IPS-NIHi7 (cell line): ENCODE data around the gene CSNK1E.

Experiments used
- DNase-seq: peaks from one replicate; pipeline ENCODE4 v3.0.0; 2012; ENCODE audit warnings: mixed read lengths; ENCODE audit errors: extremely low spot score

Gene CSNK1E

DNA sequence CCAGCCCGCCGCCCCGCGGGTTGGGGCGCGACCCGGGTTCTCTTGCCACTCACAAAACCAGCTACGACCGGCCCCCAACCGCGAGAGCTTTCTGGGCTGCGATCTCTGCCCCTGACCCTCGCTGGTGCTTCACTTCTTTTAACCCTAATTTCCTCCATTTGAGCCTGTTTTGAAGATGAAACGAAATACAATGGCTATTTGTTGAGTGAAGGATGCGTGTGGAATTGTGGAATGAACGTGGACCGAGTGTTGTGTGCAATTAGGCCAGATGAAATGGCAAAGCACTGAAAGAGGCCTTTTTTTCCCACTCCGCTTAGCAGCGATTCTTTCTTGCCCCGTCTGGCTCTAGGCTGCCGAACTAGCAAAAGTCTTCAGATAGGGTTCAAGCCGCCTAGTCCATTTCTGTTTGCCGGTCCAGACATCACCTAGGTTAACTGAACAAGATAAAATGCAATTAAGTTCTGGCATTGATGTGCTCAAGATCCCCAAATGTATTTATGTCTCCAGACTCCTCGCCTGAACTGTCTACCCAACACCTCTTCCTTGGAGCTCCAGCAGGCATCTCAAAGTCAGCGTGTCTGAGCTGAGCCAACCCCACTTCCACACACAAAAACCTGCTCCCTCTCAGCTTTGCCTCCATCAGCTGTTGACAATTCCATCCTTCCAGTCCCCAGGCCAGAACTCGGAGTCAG lies 44.0 kb downstream of the CSNK1E start:
- no peak for DNase-seq

DNA sequence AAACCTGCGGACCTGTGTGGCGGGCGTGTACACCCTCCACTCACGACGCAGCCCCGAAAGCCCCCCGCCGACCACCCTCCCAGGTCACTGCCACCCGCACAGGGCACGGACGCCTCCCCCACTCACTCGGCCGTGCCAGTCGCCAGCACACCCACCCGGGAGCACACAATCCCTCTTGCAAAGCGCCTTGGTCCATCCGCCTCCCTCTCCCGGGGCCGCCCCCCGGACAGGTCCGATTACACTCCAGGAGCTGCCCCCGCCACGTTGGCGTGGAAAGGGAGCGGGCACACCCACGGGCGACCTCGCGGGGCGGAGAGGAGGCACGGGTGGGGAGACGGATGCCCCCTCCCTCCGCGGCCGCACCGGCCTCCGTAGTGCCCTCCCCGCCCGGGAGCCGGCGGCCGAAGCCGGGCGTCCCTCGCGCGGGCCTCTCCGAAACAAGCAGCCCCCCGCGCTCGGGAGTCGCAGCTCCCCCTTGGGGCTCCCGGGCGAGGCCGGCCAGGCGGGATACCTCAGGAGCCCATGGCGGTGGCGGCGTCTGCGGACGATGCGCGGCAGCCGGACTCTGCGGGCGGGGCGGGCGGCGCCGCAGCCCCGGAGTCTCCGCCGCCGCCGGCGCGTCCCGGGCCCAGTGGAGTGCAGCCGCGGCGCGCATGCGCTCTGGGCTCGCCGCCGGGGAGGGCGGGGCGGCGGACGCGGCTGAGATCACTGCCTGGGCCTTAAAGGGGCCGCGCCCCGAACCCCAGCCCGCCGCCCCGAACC lies 44.7 kb downstream of the CSNK1E start, which contains the start of gene TMEM184B:
TSS of gene TMEM184B (minus strand) at position 638 of the 762 bp plus-strand sequence. CDS start 25,049 bp downstream, outside the sequence.
- peak; percentile 95 for DNase-seq

DNA sequence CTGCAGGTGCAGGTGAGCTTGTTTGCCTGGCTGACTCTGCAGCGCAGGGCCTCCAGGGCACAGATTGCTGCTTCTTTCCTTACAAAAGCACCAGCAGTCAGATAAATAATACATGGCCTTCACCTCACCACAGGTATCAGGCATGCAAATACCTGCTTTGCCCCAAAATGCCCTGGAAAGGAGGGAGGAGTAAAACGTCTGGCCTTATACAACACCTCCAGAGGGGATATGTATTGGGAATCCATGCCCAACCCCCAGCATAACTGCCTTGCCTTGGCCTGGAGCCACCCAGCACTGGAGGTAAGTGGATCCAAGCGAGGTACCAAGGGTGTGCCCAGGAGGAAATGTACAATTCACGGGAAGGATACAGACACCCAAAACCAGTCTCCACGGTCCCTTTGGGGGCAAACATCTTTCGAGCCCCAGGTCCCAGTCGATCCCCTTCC lies 45.3 kb downstream of the CSNK1E start:
- DNase-seq: peak; percentile 41

DNA sequence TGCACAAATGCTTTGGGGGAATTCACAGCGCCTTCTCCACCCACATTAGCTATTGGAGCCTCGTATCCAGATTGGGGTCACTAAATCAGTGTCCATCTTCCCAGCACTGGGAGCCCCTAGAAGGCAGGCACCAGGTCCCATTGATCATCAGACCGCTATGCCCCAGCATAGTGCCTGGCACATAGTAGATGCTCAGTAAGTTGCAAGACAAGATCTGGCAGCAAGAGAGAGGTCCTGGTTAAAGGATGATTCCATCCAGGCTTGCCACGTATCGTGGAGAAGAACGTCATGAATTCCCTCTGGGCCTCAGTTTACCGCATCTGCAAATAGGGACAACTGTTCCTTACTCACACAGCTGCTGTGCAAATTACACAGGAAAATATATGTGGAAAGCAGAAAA lies 46.1 kb downstream of the CSNK1E start:
- DNase-seq: no peak

DNA sequence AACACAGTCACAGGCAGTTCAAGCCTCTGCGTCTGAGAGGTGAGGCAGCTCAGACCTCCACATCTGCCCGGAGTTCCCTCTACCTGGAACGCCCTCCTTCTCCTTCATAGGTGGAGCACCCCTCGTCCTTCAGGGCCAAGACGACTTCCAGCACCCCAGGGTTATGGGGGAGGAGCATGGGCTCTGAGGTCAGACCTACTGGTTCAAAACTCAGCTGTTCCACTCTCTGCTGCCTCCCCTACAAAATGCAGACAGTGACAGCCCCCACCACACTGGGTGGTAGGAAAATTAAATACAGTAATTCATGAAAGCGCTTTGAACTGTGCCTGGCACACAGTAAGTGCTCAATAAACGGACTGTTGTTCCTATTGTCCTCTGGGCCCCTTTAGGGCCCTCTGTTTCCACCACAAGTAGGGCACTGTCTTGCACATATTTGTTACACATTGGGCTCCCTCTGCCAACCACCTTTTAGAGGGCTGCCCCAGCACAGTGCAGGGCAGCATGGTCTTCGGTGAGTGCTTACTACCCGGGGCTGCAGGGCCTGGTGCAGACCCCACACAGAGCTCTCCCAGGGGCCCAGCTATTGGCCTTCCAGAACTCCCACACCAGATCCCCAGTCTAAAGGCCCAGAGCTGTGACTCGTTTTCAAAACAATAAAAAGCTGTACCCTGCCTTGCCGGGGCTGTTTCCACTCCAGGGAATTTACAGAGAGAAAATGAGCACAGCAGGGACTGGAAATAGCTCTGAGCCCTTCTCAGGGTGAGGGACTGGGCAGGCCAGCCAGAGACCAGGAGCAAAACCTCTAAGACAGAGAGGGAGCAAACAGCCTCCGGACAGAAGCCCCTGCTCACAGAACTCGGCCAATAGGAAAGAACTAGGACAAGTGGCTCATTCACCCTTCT lies 46.9 kb downstream of the CSNK1E start:
- no peak for DNase-seq

DNA sequence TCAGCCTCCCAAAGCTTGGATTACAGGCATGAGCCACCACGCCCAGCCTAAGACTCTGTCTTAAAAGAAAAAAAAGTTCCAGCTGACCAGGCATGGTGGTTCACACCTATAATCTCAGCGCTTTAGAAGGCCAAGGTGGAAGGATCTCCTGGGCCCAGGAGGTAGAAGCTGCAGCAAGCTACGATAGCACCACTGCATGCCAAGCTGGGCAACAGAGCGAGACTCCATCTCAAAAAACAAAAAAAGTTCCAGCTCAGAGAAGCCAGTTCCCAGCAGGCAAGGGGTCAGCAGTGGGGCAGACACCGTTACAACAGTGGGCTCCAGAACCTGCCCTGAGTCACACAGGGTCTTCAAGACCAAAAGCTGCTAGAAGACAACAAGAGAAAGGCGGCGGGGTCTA lies 47.8 kb downstream of the CSNK1E start:
- no peak for DNase-seq

DNA sequence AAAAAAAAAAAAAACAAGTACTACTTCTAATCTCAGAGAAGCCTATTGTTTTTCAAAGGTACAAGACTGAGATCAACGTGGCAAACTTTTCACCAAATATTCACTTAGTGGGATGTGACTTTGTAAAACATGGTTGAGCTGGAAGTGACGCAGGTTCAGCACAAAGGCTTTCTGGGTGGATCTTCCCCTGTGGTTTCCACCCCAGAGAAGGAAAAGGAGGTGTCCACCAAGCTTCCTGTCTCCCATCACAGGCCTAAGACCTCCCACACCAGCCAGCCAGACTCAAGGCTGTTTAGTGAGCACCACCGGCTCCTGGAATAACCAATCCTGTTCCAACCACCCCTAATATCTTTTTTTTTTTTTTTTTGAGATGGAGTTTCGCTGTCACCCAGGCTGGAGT lies 50.1 kb downstream of the CSNK1E start:
- DNase-seq: no peak

DNA sequence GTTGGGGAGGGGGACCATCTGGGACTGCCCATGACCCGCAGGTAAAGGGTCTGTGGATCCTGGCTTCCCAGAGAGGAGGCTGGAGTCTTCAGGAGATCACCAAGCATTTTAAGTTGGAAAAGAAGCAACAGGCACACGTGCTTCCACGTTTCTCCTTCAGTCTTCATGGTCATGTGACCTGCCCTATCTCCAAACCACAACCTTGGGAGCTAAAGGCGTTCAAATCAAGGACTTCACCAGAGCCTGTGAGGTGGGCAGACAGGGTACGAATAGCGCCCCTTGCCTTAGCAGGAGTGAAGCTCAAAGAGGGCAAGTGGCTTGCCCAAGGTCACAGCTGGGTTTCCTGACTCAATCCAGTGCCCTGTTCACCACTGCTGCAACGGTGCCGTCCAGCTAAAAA lies 51.1 kb downstream of the CSNK1E start:
- no peak for DNase-seq

DNA sequence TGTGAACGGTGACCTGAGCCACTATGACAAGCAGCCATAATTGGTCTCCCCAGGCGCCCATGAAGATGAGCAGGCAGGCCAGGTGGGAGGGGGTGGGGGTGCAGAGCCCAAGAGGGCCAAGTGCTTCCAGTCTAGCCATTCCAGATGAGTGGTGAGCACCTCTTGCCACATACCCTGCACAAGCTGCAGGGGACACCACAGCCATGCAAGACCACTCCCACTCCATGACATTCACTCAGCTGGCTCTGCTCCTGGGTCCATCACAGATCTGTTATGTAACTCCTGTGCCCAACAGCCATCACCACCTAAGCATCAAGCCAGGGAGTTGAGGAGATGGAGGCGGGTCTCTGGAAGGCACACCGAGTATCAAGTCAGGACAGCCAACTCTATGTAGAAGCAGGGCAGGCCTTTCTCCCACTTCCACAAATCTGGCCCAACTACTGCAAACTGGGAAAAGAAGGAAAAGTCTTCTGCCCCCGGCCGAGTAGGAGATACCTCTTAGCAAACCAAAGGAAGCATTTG lies 52.9 kb downstream of the CSNK1E start:
- DNase-seq: no peak

DNA sequence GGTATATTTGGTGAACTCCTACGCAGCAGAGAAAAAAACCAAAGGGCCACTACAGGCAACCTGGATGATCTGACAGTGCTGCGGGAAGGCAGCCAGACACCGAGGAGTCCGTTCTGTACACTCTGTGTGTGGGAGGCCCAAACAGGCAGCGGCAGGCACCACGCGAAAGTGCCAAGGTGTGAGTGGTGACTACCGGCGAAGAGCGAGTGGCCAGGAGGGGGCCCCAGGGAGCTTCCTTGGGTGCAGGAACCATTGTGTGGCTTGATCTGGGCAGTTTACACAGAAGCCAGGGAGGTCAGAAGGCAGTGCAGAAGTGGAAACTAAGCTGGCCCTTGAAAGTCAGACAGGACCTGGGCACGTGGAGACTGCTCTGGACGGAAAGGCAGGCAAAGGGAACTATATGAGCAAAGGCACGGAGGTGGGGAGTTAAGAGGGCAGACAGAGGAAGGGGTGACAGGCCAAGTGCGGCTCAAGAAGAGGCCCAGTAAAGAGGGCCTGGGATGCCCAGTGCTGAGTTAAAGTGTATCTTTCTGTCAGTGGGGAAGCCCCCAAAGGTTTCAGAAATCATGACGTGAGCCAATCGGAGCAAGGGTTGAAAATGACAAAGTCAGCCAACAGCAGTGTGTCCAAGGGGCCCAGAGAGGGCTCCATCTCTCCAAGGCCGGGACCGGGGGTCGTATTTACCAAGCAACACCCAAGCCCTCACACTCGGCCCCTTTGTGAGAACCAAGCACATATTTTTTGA lies 55.0 kb downstream of the CSNK1E start:
- DNase-seq: peak; percentile 82

DNA sequence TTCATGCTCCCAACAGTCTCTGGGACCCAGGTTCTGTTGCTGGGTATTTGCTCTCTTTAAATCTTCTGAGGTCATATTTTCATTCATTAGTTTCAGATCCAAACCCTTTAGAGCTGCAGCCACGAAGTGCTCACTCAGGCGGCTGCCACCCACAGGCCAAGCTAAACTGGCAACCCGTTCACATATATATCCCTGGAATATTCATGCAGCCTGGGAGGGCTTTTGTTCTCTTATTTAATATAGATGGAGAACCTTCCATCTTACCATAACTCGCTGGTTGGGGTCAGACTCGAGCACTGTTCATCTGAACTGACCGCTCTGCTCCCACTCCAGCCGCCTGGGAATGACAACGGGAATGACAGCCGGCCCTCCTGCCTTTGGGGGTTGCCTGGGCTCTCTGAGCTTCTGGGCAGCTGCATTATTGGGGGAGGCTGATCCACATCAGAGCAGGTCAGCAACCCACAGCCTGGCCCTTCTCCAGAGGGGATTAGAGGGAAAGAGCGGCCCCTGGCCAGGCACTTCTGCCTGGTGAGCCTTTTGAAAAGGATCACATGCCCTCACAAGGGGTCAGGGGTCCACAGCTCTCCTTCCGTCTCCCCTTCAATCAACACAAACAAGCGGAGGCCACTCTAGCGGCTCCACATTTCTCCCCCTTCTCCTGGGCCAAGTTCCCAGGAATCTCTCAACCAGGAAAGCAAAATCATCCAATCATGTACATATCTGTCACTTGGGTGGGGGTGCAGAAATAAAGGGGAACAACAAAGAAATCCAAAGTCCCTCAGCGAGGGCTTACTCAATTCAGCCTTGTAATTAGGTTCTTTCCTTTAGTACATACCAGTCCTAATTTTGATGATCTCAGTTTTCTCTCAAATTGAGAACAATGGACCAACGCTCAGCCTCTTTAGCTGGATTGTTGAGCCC lies 56.2 kb downstream of the CSNK1E start:
- no peak for DNase-seq

DNA sequence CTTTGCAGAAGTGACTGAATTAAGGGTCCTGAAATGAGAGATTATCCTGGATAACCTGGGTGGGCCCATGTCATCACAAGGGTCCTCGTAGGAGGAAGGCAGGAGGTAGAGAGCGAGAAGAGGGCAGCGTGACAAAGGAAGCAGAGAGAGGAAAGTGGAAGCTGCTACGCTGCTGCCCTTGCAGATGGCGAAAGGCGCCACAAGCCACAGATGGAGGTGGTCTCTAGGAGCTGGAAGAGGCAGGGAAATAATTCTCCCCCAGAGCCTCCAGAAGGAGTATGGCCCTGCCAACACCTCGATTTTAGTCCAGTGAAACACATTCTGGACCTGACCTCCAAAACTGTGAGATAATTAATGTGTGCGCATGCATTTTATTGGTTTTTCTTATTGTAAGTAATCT lies 57.9 kb downstream of the CSNK1E start:
- no peak for DNase-seq

DNA sequence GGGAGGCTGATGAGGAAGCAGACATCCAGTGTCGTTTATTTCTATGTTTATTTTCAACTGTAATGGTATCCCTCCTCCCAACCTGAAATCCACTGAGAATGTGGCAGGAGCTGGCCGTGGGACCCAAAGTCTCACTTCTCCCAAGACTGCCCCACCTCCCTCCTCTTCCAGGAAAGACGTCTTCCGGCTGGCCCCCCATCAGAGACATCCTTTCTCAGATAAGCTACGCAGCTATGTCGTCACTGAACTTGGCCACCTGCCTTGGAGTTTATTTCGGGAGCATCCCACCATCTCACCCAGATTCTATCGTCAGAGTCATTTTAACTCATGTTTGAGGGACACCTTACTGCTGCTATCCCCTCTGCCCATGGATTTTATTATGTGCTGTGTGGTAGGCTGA lies 58.3 kb downstream of the CSNK1E start:
- no peak for DNase-seq

DNA sequence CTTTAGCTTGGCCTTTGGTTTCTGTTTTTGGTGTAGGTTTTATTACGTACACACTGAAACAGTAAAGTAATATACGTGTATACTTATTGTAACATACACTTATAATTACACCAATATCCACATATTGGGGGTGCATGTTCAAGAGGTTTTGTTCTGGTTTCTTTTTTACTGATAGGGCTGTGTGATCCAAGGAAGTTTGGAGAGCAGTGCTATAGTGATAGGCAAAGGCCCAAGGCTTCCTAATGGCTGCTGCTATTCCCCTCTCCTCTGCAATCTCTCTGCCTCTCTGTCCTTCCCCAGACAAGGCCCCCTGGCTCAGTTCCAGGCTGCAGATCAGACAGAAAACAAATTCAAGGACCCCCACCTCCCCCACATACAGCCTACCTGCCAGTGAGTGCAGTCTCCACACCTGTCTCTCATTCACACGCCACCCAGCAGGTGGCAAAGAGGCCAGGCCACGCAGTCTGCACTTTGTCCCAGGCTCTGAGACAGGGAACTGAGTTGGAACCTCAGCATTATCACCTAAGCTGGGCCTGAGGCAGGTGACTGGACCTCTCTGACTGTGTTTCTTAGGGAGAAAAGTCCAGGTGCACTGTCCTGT lies 59.5 kb downstream of the CSNK1E start:
- no peak for DNase-seq

DNA sequence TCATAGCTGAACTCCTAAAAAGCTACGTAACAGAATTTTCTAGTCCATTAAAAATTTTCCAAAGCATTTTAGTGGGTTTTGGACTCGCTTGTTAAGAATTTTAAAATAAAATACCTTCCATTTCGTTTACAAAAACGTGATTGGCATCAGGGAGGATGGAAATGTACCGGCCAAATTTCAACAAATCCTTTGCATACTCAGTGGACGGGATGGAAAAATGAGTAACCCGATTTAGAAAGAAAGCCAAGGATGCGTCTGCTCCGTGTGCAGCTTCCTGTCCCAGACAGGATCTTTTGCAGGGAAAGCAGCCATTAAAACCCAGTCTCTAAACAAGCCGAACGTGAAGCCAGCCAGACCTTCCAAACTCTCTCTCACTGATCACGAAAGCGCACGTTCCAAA lies 60.1 kb downstream of the CSNK1E start:
- no peak for DNase-seq

DNA sequence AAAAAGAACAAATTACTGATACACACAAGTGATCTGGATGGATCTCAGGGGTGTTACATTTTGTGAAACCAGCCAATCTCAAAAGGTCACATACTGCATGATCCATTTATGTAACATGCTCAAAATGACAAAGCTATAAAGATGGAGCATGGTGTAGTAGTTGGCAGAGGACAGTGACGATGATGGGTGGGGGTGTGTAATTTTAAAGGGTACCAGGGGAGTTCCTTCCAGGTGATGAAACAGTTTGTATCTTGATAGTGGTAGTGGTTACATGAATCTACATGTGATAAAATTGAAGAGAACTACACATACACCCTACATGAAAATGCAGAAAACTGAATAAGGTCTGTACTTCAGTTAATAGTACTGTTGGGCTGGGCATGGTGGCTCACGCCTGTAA lies 61.5 kb downstream of the CSNK1E start:
- no peak for DNase-seq

DNA sequence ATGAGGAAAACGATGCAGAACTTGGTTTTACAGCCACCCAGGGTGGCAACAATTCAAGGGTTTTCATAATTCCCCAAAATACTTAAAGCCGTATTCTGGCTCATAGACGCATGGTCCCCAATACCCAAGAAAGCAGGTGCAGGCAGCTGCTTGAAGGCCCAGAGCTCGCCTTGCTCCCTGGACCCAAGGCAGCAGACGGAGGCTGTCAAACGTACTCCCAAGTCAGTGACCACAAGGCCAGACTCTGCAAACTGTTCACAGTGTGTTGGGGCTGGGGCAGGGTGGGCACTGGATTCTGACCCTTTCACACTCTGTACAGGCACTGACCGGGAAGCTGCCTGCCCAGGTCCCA lies 65.9 kb downstream of the CSNK1E start:
- no peak for DNase-seq

DNA sequence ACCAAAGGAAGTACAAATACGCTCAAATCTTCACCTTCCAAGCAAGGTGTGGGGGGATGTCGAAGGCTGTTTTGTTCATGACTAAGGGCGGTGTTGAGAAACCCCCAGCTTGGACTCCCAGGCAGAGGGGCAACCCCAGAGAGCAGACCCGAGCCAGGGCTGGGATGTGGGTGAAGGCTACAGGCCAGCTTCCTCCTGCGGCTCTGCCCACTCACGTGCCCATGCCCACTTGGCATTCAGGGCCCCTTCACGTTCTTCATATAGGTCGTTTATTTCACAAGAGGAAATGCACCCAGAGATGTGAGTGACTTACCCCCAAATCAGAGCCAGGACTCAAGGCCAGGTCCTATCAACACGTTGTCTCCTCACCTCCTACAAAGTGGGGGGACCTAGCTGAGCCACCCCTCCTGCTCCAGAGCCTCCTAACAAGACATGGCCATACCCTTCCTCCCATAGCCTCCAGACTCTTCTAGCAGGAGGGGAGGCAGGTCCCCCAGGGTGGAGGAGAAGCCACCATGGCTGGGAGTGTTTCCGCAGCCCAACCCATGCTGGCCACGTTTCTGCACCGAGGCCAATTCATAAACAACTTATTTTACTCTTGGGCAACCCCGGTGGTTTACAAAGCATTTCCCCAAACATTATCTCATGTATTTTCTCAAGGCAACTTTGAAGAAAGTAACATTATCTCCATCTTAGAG lies 66.4 kb downstream of the CSNK1E start:
- DNase-seq: no peak
